ENCODE results near the gene TMEM178B. TPM values are rescaled to one million over a fixed set of nuclear protein-coding genes. Genes with fewer than 3 reads are reported as not detected.

The TMEM178B gene
- total RNA-seq, 2 experiments from 2014 or later = not detected

GRCh38 chr7:141142058-141142457 is 68.2 kb downstream of the TMEM178B start:
- no peak overlapping the region for H3K27ac ChIP-seq (ENCODE audit: low read depth in 1 of 2, low read length in 2 of 2)
- H3K4me1 ChIP-seq (ENCODE audit: insufficient read depth, low read length) = no peaks in the 10 kb centered on the region
- H3K4me1 Mint-ChIP-seq (ENCODE audit: low read depth) = no peaks in the 10 kb centered on the region
- H3K4me3 ChIP-seq (ENCODE audit: low read length) = no peak overlapping the region
- H3K36me3 Mint-ChIP-seq (ENCODE audit: low read depth) = no peaks in the 10 kb centered on the region
- H3K27me3 ChIP-seq (ENCODE audit: control insufficient read depth in 1 of 2, insufficient read depth in 2 of 2, low read length in 2 of 2) = peaks cover 0 to 3% of the 10 kb centered on the region in 2 experiments
- ATAC-seq (ENCODE audit: poor library complexity) (no peak), DNase-seq (no peak)
- H3K9me3 ChIP-seq (ENCODE audit: control insufficient read depth in 1 of 2, insufficient read depth in 1 of 2, low read length in 2 of 2) = peaks cover 0 to 5% of the 10 kb centered on the region in 2 experiments
- no peak for TF ChIP-seq CTCF (IDR thresholded peaks at IDR 0.05)
- no peak overlapping the region for H3K4me3 Mint-ChIP-seq
- H3K36me3 ChIP-seq (ENCODE audit: insufficient read depth, low read length) = no peaks in the 10 kb centered on the region
- no peaks in the 10 kb centered on the region for H3K27me3 Mint-ChIP-seq
- no peaks in the 10 kb centered on the region for H3K9me3 Mint-ChIP-seq
- no peak overlapping the region for H3K27ac Mint-ChIP-seq
- CTCF ChIA-PET = no interaction called here
- intact Hi-C loops (cut with DNase I, micrococcal nuclease) = no loop called here
- POLR2A ChIA-PET = no interaction called here

- H3K4me3 ChIP-seq (ENCODE audit: low read length) = no peak overlapping the region
- no peak for TF ChIP-seq CTCF (IDR thresholded peaks at IDR 0.05)
- Mint-ChIP-seq H3K4me1 (ENCODE audit: low read depth) (no peaks in the 10 kb centered on the region), H3K4me3 (no peak overlapping the region), H3K27me3 (no peaks in the 10 kb centered on the region), H3K27ac (no peak overlapping the region), H3K36me3 (ENCODE audit: low read depth) (no peaks in the 10 kb centered on the region), H3K9me3 (no peaks in the 10 kb centered on the region)
- H3K36me3 ChIP-seq (ENCODE audit: insufficient read depth, low read length) = no peaks in the 10 kb centered on the region
- H3K27ac ChIP-seq (ENCODE audit: low read depth in 1 of 2, low read length in 2 of 2) = no peak overlapping the region
- H3K27me3 ChIP-seq (ENCODE audit: control insufficient read depth in 1 of 2, insufficient read depth in 2 of 2, low read length in 2 of 2) = peaks cover 0 to 7% of the 10 kb centered on the region in 2 experiments
- DNase-seq = no peak
- ChIA-PET POLR2A (no interaction called here), CTCF (interaction anchor here (1.1 kb wide), 1 partner anchor 10 kb away, joined by 3 read pairs; no protein-coding TSS in a partner anchor)
- intact Hi-C loops (cut with DNase I, micrococcal nuclease) = no loop called here
- no peak for ATAC-seq (ENCODE audit: poor library complexity)
- no peaks in the 10 kb centered on the region for H3K4me1 ChIP-seq (ENCODE audit: insufficient read depth, low read length)
- peaks cover 0 to 5% of the 10 kb centered on the region in 2 experiments for H3K9me3 ChIP-seq (ENCODE audit: control insufficient read depth in 1 of 2, insufficient read depth in 1 of 2, low read length in 2 of 2)
Observed at GRCh38 chr7:141144921-141145629, 71.2 kb downstream of the TMEM178B start.

- ChIA-PET CTCF (no interaction called here), POLR2A (no interaction called here)
- Histone ChIP-seq H3K9me3 (ENCODE audit: control insufficient read depth in 1 of 2, insufficient read depth in 1 of 2, low read length in 2 of 2) (peaks cover 0 to 5% of the 10 kb centered on the region in 2 experiments), H3K4me3 (ENCODE audit: low read length) (no peak overlapping the region), H3K27me3 (ENCODE audit: control insufficient read depth in 1 of 2, insufficient read depth in 2 of 2, low read length in 2 of 2) (peaks cover 0 to 7% of the 10 kb centered on the region in 2 experiments), H3K36me3 (ENCODE audit: insufficient read depth, low read length) (no peaks in the 10 kb centered on the region), H3K27ac (ENCODE audit: low read depth in 1 of 2, low read length in 2 of 2) (no peak overlapping the region), H3K4me1 (ENCODE audit: insufficient read depth, low read length) (no peaks in the 10 kb centered on the region)
- TF ChIP-seq CTCF (IDR thresholded peaks at IDR 0.05) = no peak
- intact Hi-C loops (cut with DNase I, micrococcal nuclease) = no loop called here
- Mint-ChIP-seq H3K27ac (no peak overlapping the region), H3K36me3 (ENCODE audit: low read depth) (no peaks in the 10 kb centered on the region), H3K27me3 (no peaks in the 10 kb centered on the region), H3K4me1 (ENCODE audit: low read depth) (no peaks in the 10 kb centered on the region), H3K9me3 (no peaks in the 10 kb centered on the region), H3K4me3 (no peak overlapping the region)
- ATAC-seq (ENCODE audit: poor library complexity) (no peak), DNase-seq (no peak)
Observed at GRCh38 chr7:141145630-141145982, 71.7 kb downstream of the TMEM178B start.

Measured in CD4-positive, alpha-beta T cell (primary cell).